Measurements from ENCODE around the gene PIMREG. TPM values are rescaled to one million over a fixed set of nuclear protein-coding genes. Genes with fewer than 3 reads are reported as not detected.

Gene PIMREG
- total RNA-seq: 10 to 100 TPM; 12.1 to 13.2 TPM
- 10 to 100 TPM; 23.0 to 23.7 TPM for polyA plus RNA-seq (ENCODE audit: insufficient read length in 2 of 2)
- long read RNA-seq, donor 1, partial matches to known transcripts: 0 of 8 reads
- long read RNA-seq, donor 1, other reads (novel, unspliced or antisense): 0 of 8 reads
- long read RNA-seq, donor 2, partial matches to known transcripts: 0 of 3 reads
- long read RNA-seq, donor 2, other reads (novel, unspliced or antisense): 0 of 3 reads
- long read RNA-seq, donor 3, partial matches to known transcripts: 0 of 5 reads
- long read RNA-seq, donor 3, other reads (novel, unspliced or antisense): 0 of 5 reads
- long read RNA-seq, donor 4, transcript PIMREG-205 (6 exons, 1,948 nt): major isoform, 10 of 11 reads
- long read RNA-seq, donor 4, partial matches to known transcripts: 0 of 11 reads
- long read RNA-seq, donor 4, other reads (novel, unspliced or antisense): 0 of 11 reads

- under 1% methylated on average over 62 of the region's 62 CpGs for WGBS (ENCODE audit: insufficient coverage)
- Histone ChIP-seq H3K4me3 (ENCODE audit: low read depth, low read length) (peak within 1 kb of the TSS; percentile 86), H3K4me1 (ENCODE audit: control insufficient read depth, insufficient read depth, low read length) (peaks cover 23% of the 10 kb centered on the region), H3K36me3 (ENCODE audit: control insufficient read depth, insufficient read depth, low read length) (peaks cover 18% of the 10 kb centered on the region), H3K9me3 (ENCODE audit: control insufficient read depth, insufficient read depth, low read length) (no peaks in the 10 kb centered on the region), H3K27ac (ENCODE audit: low read depth, low read length) (peak within 1 kb of the TSS; percentile 98), H3K27me3 (ENCODE audit: control insufficient read depth, insufficient read depth, low read length) (no peaks in the 10 kb centered on the region)
- DNase-seq (ENCODE audit: low read depth in 4 of 6, low spot score in 6 of 6): peak; percentile 84 to 99 (median 94)
Measured at GRCh38 chr17:6443692-6444570, at the start of gene PIMREG. PIMREG (plus strand) TSS chr17:6444455; CDS start chr17:6445111, 656 bp downstream.

GRCh38 chr17:6398955-6399354, 45.3 kb upstream of the PIMREG start:
- Histone ChIP-seq H3K27ac (ENCODE audit: low read depth, low read length) (no peak overlapping the region), H3K4me1 (ENCODE audit: control insufficient read depth, insufficient read depth, low read length) (peaks cover 8% of the 10 kb centered on the region)
- no CpG with 5 or more reads among the region's 2 CpGs for WGBS (ENCODE audit: insufficient coverage)

GRCh38 chr17:6402258-6402657, 42.0 kb upstream of the PIMREG start:
- 100% methylated on average over 1 of the region's 6 CpGs for WGBS (ENCODE audit: insufficient coverage)
- H3K36me3 ChIP-seq (ENCODE audit: control insufficient read depth, insufficient read depth, low read length): no peaks in the 10 kb centered on the region
- H3K27me3 ChIP-seq (ENCODE audit: control insufficient read depth, insufficient read depth, low read length): no peaks in the 10 kb centered on the region

More at GRCh38 chr17:6398955-6399354, 45.3 kb upstream of the PIMREG start:
- Histone ChIP-seq H3K27me3 (ENCODE audit: control insufficient read depth, insufficient read depth, low read length) (no peaks in the 10 kb centered on the region), H3K4me3 (ENCODE audit: low read depth, low read length) (no peak overlapping the region), H3K36me3 (ENCODE audit: control insufficient read depth, insufficient read depth, low read length) (no peaks in the 10 kb centered on the region), H3K9me3 (ENCODE audit: control insufficient read depth, insufficient read depth, low read length) (peaks cover 6% of the 10 kb centered on the region)
- DNase-seq (ENCODE audit: low read depth in 4 of 6, low spot score in 6 of 6): no peak

GRCh38 chr17:6408276-6408675, 36.0 kb upstream of the PIMREG start:
- no peak overlapping the region for H3K4me3 ChIP-seq (ENCODE audit: low read depth, low read length)
- 40% methylated on average over 5 of the region's 6 CpGs for WGBS (ENCODE audit: insufficient coverage)
- no peaks in the 10 kb centered on the region for H3K36me3 ChIP-seq (ENCODE audit: control insufficient read depth, insufficient read depth, low read length)
- no peak overlapping the region for H3K27ac ChIP-seq (ENCODE audit: low read depth, low read length)
- no peaks in the 10 kb centered on the region for H3K9me3 ChIP-seq (ENCODE audit: control insufficient read depth, insufficient read depth, low read length)
- H3K4me1 ChIP-seq (ENCODE audit: control insufficient read depth, insufficient read depth, low read length): peaks cover 8% of the 10 kb centered on the region
- peak in 1 of 6 donors; percentile 39 for DNase-seq (ENCODE audit: low read depth in 4 of 6, low spot score in 6 of 6)
- no peaks in the 10 kb centered on the region for H3K27me3 ChIP-seq (ENCODE audit: control insufficient read depth, insufficient read depth, low read length)

More at GRCh38 chr17:6402258-6402657, 42.0 kb upstream of the PIMREG start:
- no peak overlapping the region for H3K4me3 ChIP-seq (ENCODE audit: low read depth, low read length)
- H3K9me3 ChIP-seq (ENCODE audit: control insufficient read depth, insufficient read depth, low read length): peaks cover 6% of the 10 kb centered on the region
- DNase-seq (ENCODE audit: low read depth in 4 of 6, low spot score in 6 of 6): no peak
- H3K27ac ChIP-seq (ENCODE audit: low read depth, low read length): no peak overlapping the region
- no peaks in the 10 kb centered on the region for H3K4me1 ChIP-seq (ENCODE audit: control insufficient read depth, insufficient read depth, low read length)

- peaks cover 8% of the 10 kb centered on the region for H3K4me1 ChIP-seq (ENCODE audit: control insufficient read depth, insufficient read depth, low read length)
- no peaks in the 10 kb centered on the region for H3K27me3 ChIP-seq (ENCODE audit: control insufficient read depth, insufficient read depth, low read length)
- peak in 1 of 6 donors; percentile 61 for DNase-seq (ENCODE audit: low read depth in 4 of 6, low spot score in 6 of 6)
- 28% methylated on average over 9 of the region's 10 CpGs for whole genome bisulfite sequencing (ENCODE audit: insufficient coverage)
- H3K36me3 ChIP-seq (ENCODE audit: control insufficient read depth, insufficient read depth, low read length): no peaks in the 10 kb centered on the region
- H3K9me3 ChIP-seq (ENCODE audit: control insufficient read depth, insufficient read depth, low read length): no peaks in the 10 kb centered on the region
- H3K27ac ChIP-seq (ENCODE audit: low read depth, low read length): no peak overlapping the region
- no peak overlapping the region for H3K4me3 ChIP-seq (ENCODE audit: low read depth, low read length)
Measured at GRCh38 chr17:6408735-6409134, 35.5 kb upstream of the PIMREG start.

GRCh38 chr17:6413065-6413464, 31.2 kb upstream of the PIMREG start:
- no peaks in the 10 kb centered on the region for H3K9me3 ChIP-seq (ENCODE audit: control insufficient read depth, insufficient read depth, low read length)
- peaks cover 3% of the 10 kb centered on the region for H3K36me3 ChIP-seq (ENCODE audit: control insufficient read depth, insufficient read depth, low read length)
- WGBS (ENCODE audit: insufficient coverage): 87% methylated on average over 1 of the region's 1 CpG
- peak in 2 of 6 donors; percentile 78 to 86 for DNase-seq (ENCODE audit: low read depth in 4 of 6, low spot score in 6 of 6)
- peaks cover 10% of the 10 kb centered on the region for H3K4me1 ChIP-seq (ENCODE audit: control insufficient read depth, insufficient read depth, low read length)
- no peak overlapping the region for H3K27ac ChIP-seq (ENCODE audit: low read depth, low read length)
- H3K27me3 ChIP-seq (ENCODE audit: control insufficient read depth, insufficient read depth, low read length): no peaks in the 10 kb centered on the region
- no peak overlapping the region for H3K4me3 ChIP-seq (ENCODE audit: low read depth, low read length)

- H3K9me3 ChIP-seq (ENCODE audit: control insufficient read depth, insufficient read depth, low read length): no peaks in the 10 kb centered on the region
- no peak overlapping the region for H3K27ac ChIP-seq (ENCODE audit: low read depth, low read length)
- DNase-seq (ENCODE audit: low read depth in 4 of 6, low spot score in 6 of 6): no peak
- 85% methylated on average over 8 of the region's 8 CpGs for WGBS (ENCODE audit: insufficient coverage)
- peaks cover 8% of the 10 kb centered on the region for H3K4me1 ChIP-seq (ENCODE audit: control insufficient read depth, insufficient read depth, low read length)
- H3K4me3 ChIP-seq (ENCODE audit: low read depth, low read length): no peak overlapping the region
- peaks cover 3% of the 10 kb centered on the region for H3K36me3 ChIP-seq (ENCODE audit: control insufficient read depth, insufficient read depth, low read length)
- H3K27me3 ChIP-seq (ENCODE audit: control insufficient read depth, insufficient read depth, low read length): no peaks in the 10 kb centered on the region
Measured at GRCh38 chr17:6415616-6416015, 28.6 kb upstream of the PIMREG start.

GRCh38 chr17:6420173-6420641, 24.0 kb upstream of the PIMREG start:
- no peaks in the 10 kb centered on the region for H3K9me3 ChIP-seq (ENCODE audit: control insufficient read depth, insufficient read depth, low read length)
- no peak overlapping the region for H3K4me3 ChIP-seq (ENCODE audit: low read depth, low read length)
- no peaks in the 10 kb centered on the region for H3K27me3 ChIP-seq (ENCODE audit: control insufficient read depth, insufficient read depth, low read length)
- no peak overlapping the region for H3K27ac ChIP-seq (ENCODE audit: low read depth, low read length)
- WGBS (ENCODE audit: insufficient coverage): 26% methylated on average over 13 of the region's 13 CpGs
- peaks cover 13% of the 10 kb centered on the region for H3K4me1 ChIP-seq (ENCODE audit: control insufficient read depth, insufficient read depth, low read length)
- H3K36me3 ChIP-seq (ENCODE audit: control insufficient read depth, insufficient read depth, low read length): peaks cover 3% of the 10 kb centered on the region
- peak in 2 of 6 donors; percentile 23 to 39 for DNase-seq (ENCODE audit: low read depth in 4 of 6, low spot score in 6 of 6)

Data from spinal cord (tissue), 10 donors.